Retinal pigment epithelial cell (primary cell): ENCODE results near the gene RHEBL1.

ENCODE experiments used
- DNase-seq: peaks from one replicate; pipeline ENCODE4 v3.0.0-alpha.2; 2010; ENCODE audit warnings: low read depth
- H3K4me3 ChIP-seq: 2 replicates; pipeline ENCODE4 v1.5.1; 2011; ENCODE audit warnings: mild to moderate bottlenecking, low read length, control low read depth, moderate library complexity
- CTCF ChIP-seq: conservative IDR thresholded peaks from 2 replicates; pipeline ENCODE4 v1.5.1; 2011; ENCODE audit warnings: low read depth, low read length, control low read depth, inconsistent platforms

RHEBL1 gene

DNA sequence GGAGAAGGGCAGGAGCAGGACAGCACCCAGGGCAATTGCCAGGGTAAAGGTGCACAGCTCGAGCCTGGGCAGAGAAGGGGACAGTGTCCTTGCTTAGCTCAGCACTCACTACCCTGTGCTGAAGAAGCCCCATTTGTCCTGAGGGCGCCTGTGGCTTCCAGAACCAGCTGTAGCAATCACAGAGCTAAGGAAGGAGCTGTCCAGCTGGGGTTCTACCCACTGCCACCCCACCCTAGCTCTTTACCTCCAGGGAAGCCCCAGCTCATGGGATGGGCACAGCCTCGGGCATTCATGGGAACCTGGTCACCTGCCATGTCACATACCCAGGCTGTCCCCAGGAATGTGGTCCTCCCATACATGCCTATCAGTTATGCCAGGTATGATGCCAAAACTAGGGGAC lies 35.0 kb upstream of the RHEBL1 start:
- no peak for DNase-seq
- no peak for TF ChIP-seq CTCF

GRCh38 chr12:49100380-49100779 lies 30.6 kb upstream of the RHEBL1 start:
- no peak overlapping the region for H3K4me3 ChIP-seq
- no peak for DNase-seq

More for the DNA sequence above, 35.0 kb upstream of the RHEBL1 start:
- H3K4me3 ChIP-seq = no peak overlapping the region

DNA sequence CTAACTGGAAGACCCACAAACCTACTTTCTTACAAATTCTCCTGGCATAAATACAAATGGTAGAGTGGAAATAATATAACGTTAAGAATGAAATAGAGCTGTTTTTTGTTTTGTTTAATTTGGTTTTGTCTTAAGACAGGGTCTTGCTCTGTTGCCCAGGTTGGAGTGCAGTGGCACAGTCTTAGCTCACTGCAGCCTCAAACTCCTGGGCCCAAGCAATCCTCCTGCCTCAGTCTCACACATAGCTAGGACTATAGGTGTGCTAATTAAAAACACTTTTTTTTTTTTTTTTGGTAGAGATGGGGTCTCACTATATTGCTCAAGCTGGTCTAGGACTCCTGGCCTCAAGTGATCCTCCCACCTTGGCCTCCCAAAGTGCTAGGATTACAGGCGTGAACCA lies 28.9 kb upstream of the RHEBL1 start:
- no peak for TF ChIP-seq CTCF
- DNase-seq = no peak
- no peak overlapping the region for H3K4me3 ChIP-seq

More at GRCh38 chr12:49100380-49100779, 30.6 kb upstream of the RHEBL1 start:
- TF ChIP-seq CTCF = no peak

- no peak overlapping the region for H3K4me3 ChIP-seq
- peak; percentile 91 for TF ChIP-seq CTCF
- DNase-seq = no peak
Observed at GRCh38 chr12:49098035-49098451, 28.3 kb upstream of the RHEBL1 start.

DNA sequence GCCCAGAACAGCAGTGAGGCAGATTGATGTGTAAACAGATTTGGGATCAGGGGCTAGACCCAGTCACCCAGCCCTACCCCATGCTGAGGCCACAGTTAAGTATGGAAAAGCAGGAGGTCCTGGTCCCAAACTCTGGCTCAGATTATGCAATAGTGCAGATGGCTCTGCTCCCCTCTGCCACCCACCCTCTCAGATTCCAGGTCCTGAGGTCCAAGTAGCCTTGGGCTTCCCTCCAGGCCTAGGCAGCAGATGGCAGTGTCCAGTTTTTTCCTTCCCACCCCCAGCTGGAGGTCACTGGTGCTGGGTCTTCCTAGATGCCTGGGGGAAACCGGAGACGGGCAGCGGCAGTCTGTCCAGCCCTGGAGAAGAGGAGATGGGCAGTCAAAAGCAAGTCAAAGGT lies 27.6 kb upstream of the RHEBL1 start:
- DNase-seq = no peak
- TF ChIP-seq CTCF = no peak
- H3K4me3 ChIP-seq = no peak overlapping the region

DNA sequence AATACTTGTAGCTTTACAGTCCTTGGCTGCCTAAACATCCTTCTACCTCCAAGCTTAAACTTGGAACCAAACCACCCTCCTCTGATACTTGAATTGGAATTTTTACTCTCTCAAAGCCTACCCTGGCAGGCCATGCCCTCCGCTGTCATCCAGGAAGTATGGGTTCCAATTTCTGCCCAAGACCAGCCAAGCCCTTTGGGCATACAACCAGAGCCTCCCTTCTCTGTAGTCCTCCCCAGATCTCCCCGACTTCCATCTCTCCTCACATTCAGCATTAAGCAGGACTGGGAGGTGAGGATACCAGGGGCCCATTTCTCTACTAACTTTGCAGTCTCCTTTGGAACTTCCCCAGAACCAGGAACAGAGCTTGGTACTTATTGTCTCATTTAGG lies 25.2 kb upstream of the RHEBL1 start:
- no peak overlapping the region for H3K4me3 ChIP-seq

More for the DNA sequence above, 25.2 kb upstream of the RHEBL1 start:
- no peak for DNase-seq
- TF ChIP-seq CTCF = no peak
